ENCODE data around the gene EVC2. TPM values are rescaled to one million over a fixed set of nuclear protein-coding genes. Genes with fewer than 3 reads are reported as not detected.
A peak's percentile ranks its signal among the peaks of the same experiment; 100 is the strongest.

The EVC2 gene
- total RNA-seq, 2 donors from 2014 or later, result 9.7 to 11.7 TPM

DNA sequence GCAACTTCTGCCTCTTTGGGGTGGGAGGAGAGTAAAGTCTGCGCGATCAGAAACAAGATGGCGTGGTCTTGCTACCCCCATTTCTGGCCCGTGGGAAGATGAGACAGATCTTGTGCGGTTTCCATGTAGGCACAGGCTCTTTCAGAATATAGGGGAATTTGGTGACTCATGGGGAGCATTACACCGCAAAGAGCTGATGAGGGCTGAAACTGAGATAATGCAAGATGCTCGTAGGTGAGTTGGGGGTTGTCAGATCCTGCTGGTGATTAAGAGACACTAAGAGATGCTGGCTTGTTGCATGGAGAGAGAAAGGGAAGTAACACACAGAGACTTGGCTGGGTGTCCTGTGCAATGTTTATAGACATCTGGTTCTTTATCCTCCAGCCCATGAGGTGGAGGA is 4.2 kb upstream of the EVC2 start:
- DNase-seq, result peak; percentile 23
- 93 to 100% methylated on average over 5 to 7 of the region's 7 CpGs for WGBS, 2 experiments (ENCODE audit: insufficient coverage in 1 of 2, insufficient read length in 1 of 2)
- H3K4me3 Mint-ChIP-seq, result peak overlapping the region; percentile 65
- H3K9me3 ChIP-seq (ENCODE audit: control insufficient read depth, low read length), result peaks cover 17% of the 10 kb centered on the region
- H3K4me3 ChIP-seq (ENCODE audit: low read length), result peak overlapping the region; percentile 77
- H3K9ac ChIP-seq (ENCODE audit: extremely low read depth, low read length, poor library complexity, severe bottlenecking), result no peak overlapping the region
- peaks cover 31% of the 10 kb centered on the region for H3K27me3 Mint-ChIP-seq (ENCODE audit: insufficient read depth)
- peaks cover 17% of the 10 kb centered on the region for H3K9me3 Mint-ChIP-seq
- TF ChIP-seq, protein P1, sequence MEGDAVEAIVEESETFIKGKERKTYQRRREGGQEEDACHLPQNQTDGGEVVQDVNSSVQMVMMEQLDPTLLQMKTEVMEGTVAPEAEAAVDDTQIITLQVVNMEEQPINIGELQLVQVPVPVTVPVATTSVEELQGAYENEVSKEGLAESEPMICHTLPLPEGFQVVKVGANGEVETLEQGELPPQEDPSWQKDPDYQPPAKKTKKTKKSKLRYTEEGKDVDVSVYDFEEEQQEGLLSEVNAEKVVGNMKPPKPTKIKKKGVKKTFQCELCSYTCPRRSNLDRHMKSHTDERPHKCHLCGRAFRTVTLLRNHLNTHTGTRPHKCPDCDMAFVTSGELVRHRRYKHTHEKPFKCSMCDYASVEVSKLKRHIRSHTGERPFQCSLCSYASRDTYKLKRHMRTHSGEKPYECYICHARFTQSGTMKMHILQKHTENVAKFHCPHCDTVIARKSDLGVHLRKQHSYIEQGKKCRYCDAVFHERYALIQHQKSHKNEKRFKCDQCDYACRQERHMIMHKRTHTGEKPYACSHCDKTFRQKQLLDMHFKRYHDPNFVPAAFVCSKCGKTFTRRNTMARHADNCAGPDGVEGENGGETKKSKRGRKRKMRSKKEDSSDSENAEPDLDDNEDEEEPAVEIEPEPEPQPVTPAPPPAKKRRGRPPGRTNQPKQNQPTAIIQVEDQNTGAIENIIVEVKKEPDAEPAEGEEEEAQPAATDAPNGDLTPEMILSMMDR (conservative IDR thresholded peaks at IDR 0.05), result no peak
- H3K27me3 ChIP-seq (ENCODE audit: control insufficient read depth, insufficient read depth, low read length, poor library complexity, severe bottlenecking), result peaks cover 30% of the 10 kb centered on the region
- peaks cover 27% of the 10 kb centered on the region for H3K4me1 Mint-ChIP-seq
- H3K4me1 ChIP-seq (ENCODE audit: control insufficient read depth, insufficient read depth, low read length), result no peaks in the 10 kb centered on the region
- H3K36me3 Mint-ChIP-seq (ENCODE audit: low read depth), result peaks cover 16% of the 10 kb centered on the region
- H3K27ac Mint-ChIP-seq, result no peak overlapping the region
- no peaks in the 10 kb centered on the region for H3K36me3 ChIP-seq (ENCODE audit: control insufficient read depth, insufficient read depth, low read length)
- H3K27ac ChIP-seq (ENCODE audit: low read depth, low read length), result no peak overlapping the region

GRCh38 chr4:5711479-5712184 is 3.3 kb upstream of the EVC2 start:
- Mint-ChIP-seq H3K4me1 (peaks cover 24% of the 10 kb centered on the region), H3K27me3 (ENCODE audit: insufficient read depth) (peaks cover 32% of the 10 kb centered on the region), H3K27ac (no peak overlapping the region), H3K4me3 (peak overlapping the region; percentile 65), H3K36me3 (ENCODE audit: low read depth) (peaks cover 16% of the 10 kb centered on the region), H3K9me3 (peaks cover 17% of the 10 kb centered on the region)
- peak overlapping the region; percentile 77 for H3K4me3 ChIP-seq (ENCODE audit: low read length)
- no peaks in the 10 kb centered on the region for H3K4me1 ChIP-seq (ENCODE audit: control insufficient read depth, insufficient read depth, low read length)
- no peak overlapping the region for H3K9ac ChIP-seq (ENCODE audit: extremely low read depth, low read length, poor library complexity, severe bottlenecking)
- TF ChIP-seq, protein P1 (conservative IDR thresholded peaks at IDR 0.05), result no peak
- no peak overlapping the region for H3K27ac ChIP-seq (ENCODE audit: low read depth, low read length)
- DNase-seq, result peak; percentile 82
- peaks cover 17% of the 10 kb centered on the region for H3K9me3 ChIP-seq (ENCODE audit: control insufficient read depth, low read length)
- H3K27me3 ChIP-seq (ENCODE audit: control insufficient read depth, insufficient read depth, low read length, poor library complexity, severe bottlenecking), result peaks cover 33% of the 10 kb centered on the region
- no peaks in the 10 kb centered on the region for H3K36me3 ChIP-seq (ENCODE audit: control insufficient read depth, insufficient read depth, low read length)
- WGBS, 2 experiments (ENCODE audit: insufficient coverage in 1 of 2, insufficient read length in 1 of 2), result 15 to 26% methylated on average over 28 to 52 of the region's 52 CpGs

DNA sequence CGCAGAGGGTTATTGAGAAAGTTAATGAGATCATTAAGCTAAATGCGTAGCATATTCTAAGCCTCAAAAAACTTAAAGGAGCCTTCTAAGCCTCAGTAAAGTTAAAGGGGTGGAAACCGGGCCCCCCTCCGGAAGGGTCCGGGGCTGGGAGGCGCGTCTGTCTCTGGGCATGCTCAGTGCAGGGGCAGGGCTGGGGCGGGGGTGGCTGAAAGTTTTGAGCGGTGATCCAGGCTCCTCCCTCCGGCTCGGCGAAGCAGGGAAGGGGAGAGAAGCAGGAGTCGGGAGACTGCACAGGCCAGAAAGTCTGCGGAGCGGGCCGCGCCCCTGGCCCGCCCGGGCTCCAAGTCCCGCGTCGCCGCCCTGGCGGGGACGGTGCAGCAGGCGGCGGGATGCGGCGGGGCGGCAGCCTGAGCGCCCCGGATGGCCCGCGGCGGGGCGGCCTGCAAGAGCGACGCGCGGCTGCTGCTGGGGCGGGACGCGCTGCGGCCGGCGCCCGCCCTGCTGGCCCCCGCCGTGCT is 2.7 kb upstream of the EVC2 start, which contains the start of gene EVC:
Gene EVC, plus strand, starts transcription at position 241 of the 518 bp plus-strand sequence. Its CDS starts 180 bp downstream, at position 421.
- peaks cover 17% of the 10 kb centered on the region for H3K9me3 ChIP-seq (ENCODE audit: control insufficient read depth, low read length)
- peak within 1 kb of the TSS; percentile 80 for H3K27ac Mint-ChIP-seq
- peak; percentile 92 for DNase-seq
- no peaks in the 10 kb centered on the region for H3K4me1 ChIP-seq (ENCODE audit: control insufficient read depth, insufficient read depth, low read length)
- no peaks in the 10 kb centered on the region for H3K36me3 ChIP-seq (ENCODE audit: control insufficient read depth, insufficient read depth, low read length)
- H3K36me3 Mint-ChIP-seq (ENCODE audit: low read depth), result peaks cover 17% of the 10 kb centered on the region
- H3K4me1 Mint-ChIP-seq, result peaks cover 18% of the 10 kb centered on the region
- H3K4me3 Mint-ChIP-seq, result peak within 1 kb of the TSS; percentile 65
- TF ChIP-seq, protein P1 (conservative IDR thresholded peaks at IDR 0.05), result no peak
- H3K9ac ChIP-seq (ENCODE audit: extremely low read depth, low read length, poor library complexity, severe bottlenecking), result no peak within 1 kb of the TSS
- H3K4me3 ChIP-seq (ENCODE audit: low read length), result peak within 1 kb of the TSS; percentile 78
- H3K9me3 Mint-ChIP-seq, result peaks cover 18% of the 10 kb centered on the region
- H3K27me3 Mint-ChIP-seq (ENCODE audit: insufficient read depth), result peaks cover 32% of the 10 kb centered on the region
- H3K27ac ChIP-seq (ENCODE audit: low read depth, low read length), result no peak within 1 kb of the TSS
- 1 to 7% methylated on average over 5 to 49 of the region's 49 CpGs for WGBS, 2 experiments (ENCODE audit: insufficient coverage in 1 of 2, insufficient read length in 1 of 2)
- H3K27me3 ChIP-seq (ENCODE audit: control insufficient read depth, insufficient read depth, low read length, poor library complexity, severe bottlenecking), result peaks cover 33% of the 10 kb centered on the region
